ENCODE measurements around the gene FGGY.
"Not testable (repeated sequence)": the region's sequence is repeated elsewhere in the genome, so short reads cannot be mapped to it uniquely, and the experiment has no call there.

Gene FGGY

DNA sequence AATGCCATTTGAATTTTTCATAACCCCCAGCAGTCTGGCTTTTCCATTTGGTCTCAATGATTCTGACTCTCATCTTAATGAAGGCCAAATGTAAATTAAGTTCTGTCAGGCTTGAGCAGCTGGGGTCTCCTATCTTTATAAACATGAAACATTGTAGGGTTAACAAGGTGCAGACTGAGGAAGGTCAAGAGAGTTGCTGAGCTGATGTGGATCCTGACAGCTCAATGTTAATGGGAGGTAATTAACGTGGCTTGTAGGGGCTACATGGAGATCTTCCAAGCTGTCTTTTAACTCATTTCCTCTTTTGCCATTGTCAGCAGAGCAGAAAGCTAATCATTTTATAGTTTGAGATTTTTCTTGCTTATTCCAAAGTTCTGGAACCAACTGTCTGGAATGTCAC is 55.2 kb downstream of the FGGY start:
- no peak overlapping the region for H3K4me3 ChIP-seq (ENCODE audit: low read depth, low read length)
- in situ Hi-C loops (cut with HindIII; ENCODE audit: low sequenced_read_pairs), result no loop called here
- no peak for DNase-seq (ENCODE audit: low read depth)
- TF ChIP-seq CTCF (IDR thresholded peaks at IDR 0.05; ENCODE audit: low read depth, low read length, missing control alignments), result no peak

- no peak overlapping the region for H3K4me3 ChIP-seq (ENCODE audit: low read depth, low read length)
- no peak for DNase-seq (ENCODE audit: low read depth)
- TF ChIP-seq CTCF (IDR thresholded peaks at IDR 0.05; ENCODE audit: low read depth, low read length, missing control alignments), result no peak
- in situ Hi-C loops (cut with HindIII; ENCODE audit: low sequenced_read_pairs), result no loop called here
Measured at GRCh38 chr1:59353453-59353852, 56.6 kb downstream of the FGGY start.

GRCh38 chr1:59354239-59354638 is 57.3 kb downstream of the FGGY start:
- H3K4me3 ChIP-seq (ENCODE audit: low read depth, low read length); in situ Hi-C loops (cut with HindIII; ENCODE audit: low sequenced_read_pairs): not testable (repeated sequence)

GRCh38 chr1:59354709-59355337 is 57.9 kb downstream of the FGGY start:
- in situ Hi-C loops (cut with HindIII; ENCODE audit: low sequenced_read_pairs), result loop anchor here (5.0 kb wide), 1 partner anchor 88 kb away; no protein-coding TSS in a partner anchor
- no peak overlapping the region for H3K4me3 ChIP-seq (ENCODE audit: low read depth, low read length)
- no peak for DNase-seq (ENCODE audit: low read depth)
- TF ChIP-seq CTCF (IDR thresholded peaks at IDR 0.05; ENCODE audit: low read depth, low read length, missing control alignments), result no peak

More at GRCh38 chr1:59354239-59354638, 57.3 kb downstream of the FGGY start:
- not testable (repeated sequence) for DNase-seq (ENCODE audit: low read depth)

DNA sequence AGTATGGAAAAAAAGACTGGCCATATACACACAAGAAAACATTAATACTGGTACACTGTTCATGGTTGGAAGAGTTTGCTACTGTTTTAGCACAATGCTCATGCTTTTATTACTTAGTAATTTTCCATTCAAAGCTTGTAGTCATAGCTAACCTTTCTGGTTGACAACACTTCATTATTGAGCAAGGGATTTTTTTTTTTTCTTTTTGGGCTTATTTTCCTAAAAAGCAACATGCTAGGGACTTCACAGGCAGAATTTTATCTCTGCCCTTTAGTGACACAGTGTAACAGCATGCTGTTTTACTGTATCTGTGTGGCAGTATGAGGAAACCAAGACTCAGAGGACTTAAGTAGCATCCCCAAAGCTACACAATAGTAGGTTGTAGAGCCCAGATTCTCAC is 58.5 kb downstream of the FGGY start:
- TF ChIP-seq CTCF (IDR thresholded peaks at IDR 0.05; ENCODE audit: low read depth, low read length, missing control alignments), result no peak
- DNase-seq (ENCODE audit: low read depth), result no peak
- in situ Hi-C loops (cut with HindIII; ENCODE audit: low sequenced_read_pairs), result loop anchor here (5.0 kb wide), 1 partner anchor 88 kb away; no protein-coding TSS in a partner anchor
- H3K4me3 ChIP-seq (ENCODE audit: low read depth, low read length), result no peak overlapping the region

- H3K4me3 ChIP-seq (ENCODE audit: low read depth, low read length), result no peak overlapping the region
- TF ChIP-seq CTCF (IDR thresholded peaks at IDR 0.05; ENCODE audit: low read depth, low read length, missing control alignments), result no peak
- no peak for DNase-seq (ENCODE audit: low read depth)
- in situ Hi-C loops (cut with HindIII; ENCODE audit: low sequenced_read_pairs), result loop anchor here (5.0 kb wide), 1 partner anchor 89 kb away; no protein-coding TSS in a partner anchor
Measured at GRCh38 chr1:59356627-59357026, 59.7 kb downstream of the FGGY start.

DNA sequence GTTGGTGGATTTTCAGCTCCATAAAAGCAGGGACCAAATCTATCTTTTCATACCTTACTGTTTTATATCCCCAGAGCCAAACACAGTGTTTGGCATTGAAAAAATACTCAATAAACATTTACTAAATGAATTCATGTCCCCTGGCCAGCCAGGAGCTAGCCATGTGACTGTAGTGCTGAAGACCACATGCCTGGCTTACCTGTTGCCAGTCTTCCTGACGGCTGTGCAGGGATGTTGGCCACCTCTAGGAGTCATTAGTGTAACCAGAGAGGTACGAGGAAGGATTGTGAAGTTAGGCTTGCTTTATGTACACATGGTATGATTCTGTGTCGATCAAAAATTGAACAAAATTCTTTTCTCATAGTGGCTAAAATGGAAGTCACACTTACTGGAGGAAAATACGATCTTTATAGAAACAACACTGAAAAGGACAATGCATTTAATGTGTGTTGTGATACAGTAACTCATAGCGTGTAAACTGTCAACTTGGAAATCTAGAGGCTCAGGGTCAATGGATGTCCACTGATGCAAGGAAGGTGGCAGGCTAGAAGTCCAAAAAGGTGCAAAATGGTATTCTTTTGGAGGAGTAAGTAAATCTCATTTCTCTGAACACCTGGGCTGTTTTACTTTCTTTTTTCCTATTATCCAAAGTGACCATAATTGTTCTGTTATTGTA is 60.9 kb downstream of the FGGY start:
- no peak for DNase-seq (ENCODE audit: low read depth)
- in situ Hi-C loops (cut with HindIII; ENCODE audit: low sequenced_read_pairs), result loop anchor here (5.0 kb wide), 1 partner anchor 90 kb away; no protein-coding TSS in a partner anchor
- no peak for TF ChIP-seq CTCF (IDR thresholded peaks at IDR 0.05; ENCODE audit: low read depth, low read length, missing control alignments)
- H3K4me3 ChIP-seq (ENCODE audit: low read depth, low read length), result no peak overlapping the region
